Type B pancreatic cell (in vitro differentiated cells): ENCODE measurements around the gene VPREB1. TPM values are rescaled to one million over a fixed set of nuclear protein-coding genes. Genes with fewer than 3 reads are reported as not detected.
"Not testable (repeated sequence)": the region's sequence is repeated elsewhere in the genome, so short reads cannot be mapped to it uniquely, and the experiment has no call there.

ENCODE experiments used
- DNase-seq: peaks from one replicate; pipeline ENCODE4 v3.0.0; 2021; ENCODE audit warnings: mixed read lengths; ENCODE audit not compliant: unreplicated experiment; ENCODE audit errors: extremely low spot score
- H3K27ac Mint-ChIP-seq: 2 replicates; pipeline ENCODE4 v1.8.0; 2021; ENCODE audit warnings: mild to moderate bottlenecking, mixed read lengths
- H3K27me3 Mint-ChIP-seq: 2 replicates; pipeline ENCODE4 v1.8.0; 2021; ENCODE audit warnings: mixed read lengths
- H3K36me3 Mint-ChIP-seq: 2 replicates; pipeline ENCODE4 v1.8.0; 2021; ENCODE audit warnings: mixed read lengths
- H3K4me1 Mint-ChIP-seq: one replicate; pipeline ENCODE4 v1.8.0; 2021; ENCODE audit warnings: mixed read lengths; ENCODE audit not compliant: unreplicated experiment
- H3K4me3 Mint-ChIP-seq: 2 replicates; pipeline ENCODE4 v1.8.0; 2021; ENCODE audit warnings: mild to moderate bottlenecking, mixed read lengths
- H3K9me3 Mint-ChIP-seq: 2 replicates; pipeline ENCODE4 v1.8.0; 2021; ENCODE audit warnings: mixed read lengths
- CTCF ChIP-seq: fragments of 200-600 bp; sonication (generic); conservative IDR thresholded peaks from 2 replicates; pipeline ENCODE4 v1.5.0; 2021; ENCODE audit warnings: antibody characterized with exemption, mild to moderate bottlenecking
- total RNA-seq: library from RNA; stranded (reverse); gene quantifications from 2 replicates; pipeline ENCODE4 v1.2.1, GENCODE V29; 2021; ENCODE audit warnings: low replicate concordance

The VPREB1 gene
- total RNA-seq, 1 donor from 2014 or later = not detected

DNA sequence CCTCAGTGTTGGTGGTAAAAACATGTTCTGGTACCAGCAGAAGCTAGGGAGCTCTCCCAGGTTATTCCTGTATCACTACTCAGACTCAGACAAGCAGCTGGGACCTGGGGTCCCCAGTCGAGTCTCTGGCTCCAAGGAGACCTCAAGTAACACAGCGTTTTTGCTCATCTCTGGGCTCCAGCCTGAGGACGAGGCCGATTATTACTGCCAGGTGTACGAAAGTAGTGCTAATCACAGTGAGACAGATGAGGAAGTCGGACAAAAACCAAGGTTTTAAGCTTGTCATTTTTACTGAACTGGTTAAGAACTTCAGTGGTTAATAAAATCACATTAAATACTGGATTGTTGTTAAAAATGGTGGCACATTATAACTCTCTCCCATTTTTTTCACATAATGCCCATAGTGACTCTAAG, 42.6 kb upstream of the VPREB1 start:
- no peak for DNase-seq
- Mint-ChIP-seq H3K4me3 (no peak overlapping the region), H3K36me3 (no peaks in the 10 kb centered on the region), H3K27me3 (peaks cover 91% of the 10 kb centered on the region), H3K4me1 (no peaks in the 10 kb centered on the region), H3K9me3 (no peaks in the 10 kb centered on the region), H3K27ac (no peak overlapping the region)
- no peak for TF ChIP-seq CTCF

DNA sequence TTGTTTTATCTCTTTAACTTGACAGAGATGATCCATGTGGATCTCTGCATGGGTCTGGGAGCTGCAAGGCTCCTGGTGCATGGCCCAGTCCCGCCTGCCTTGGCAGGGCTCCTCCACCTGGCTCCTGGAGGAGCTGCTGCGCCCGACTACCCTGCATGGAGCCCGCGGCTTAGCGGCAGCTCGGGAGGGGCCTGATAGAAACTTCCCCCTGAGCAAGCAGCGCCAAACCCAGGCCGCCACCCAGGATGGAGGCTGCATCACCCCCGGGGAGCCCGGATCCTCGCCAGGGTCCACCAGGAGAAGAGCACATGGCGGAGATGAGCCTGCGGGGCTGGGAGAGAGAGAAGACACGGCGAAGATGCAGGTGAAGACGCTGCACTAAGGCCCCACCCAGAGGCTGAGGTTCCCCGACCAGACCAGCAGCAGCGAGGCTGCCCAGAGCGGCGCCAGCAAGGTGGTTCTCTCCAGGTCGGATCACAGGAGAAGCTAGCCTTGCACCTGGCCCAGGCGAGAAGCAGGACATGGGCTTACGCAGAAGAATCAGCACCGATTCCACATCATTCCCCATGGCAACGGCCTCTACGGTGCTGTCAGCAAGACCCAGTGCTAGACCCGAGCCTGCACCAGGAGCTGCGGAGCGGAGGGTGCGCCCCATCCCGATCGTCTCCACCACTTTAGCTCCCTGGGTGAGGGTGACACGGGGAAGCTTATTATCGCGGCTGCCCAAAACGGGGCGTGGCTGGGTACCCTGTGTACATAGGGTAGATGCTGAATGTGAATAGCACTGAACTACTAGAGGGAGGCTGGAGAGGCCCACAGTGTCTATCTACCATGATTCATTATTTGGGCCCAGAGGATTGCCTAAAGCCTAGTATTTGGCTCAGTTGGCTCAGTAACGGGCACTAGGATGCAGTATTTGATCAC, 41.3 kb upstream of the VPREB1 start:
- no peak for TF ChIP-seq CTCF
- no peak for DNase-seq
- H3K4me3 Mint-ChIP-seq = no peak overlapping the region
- H3K27me3 Mint-ChIP-seq = peaks cover 90% of the 10 kb centered on the region
- H3K27ac Mint-ChIP-seq = no peak overlapping the region
- no peaks in the 10 kb centered on the region for H3K9me3 Mint-ChIP-seq
- H3K36me3 Mint-ChIP-seq = no peaks in the 10 kb centered on the region
- H3K4me1 Mint-ChIP-seq = no peaks in the 10 kb centered on the region

DNA sequence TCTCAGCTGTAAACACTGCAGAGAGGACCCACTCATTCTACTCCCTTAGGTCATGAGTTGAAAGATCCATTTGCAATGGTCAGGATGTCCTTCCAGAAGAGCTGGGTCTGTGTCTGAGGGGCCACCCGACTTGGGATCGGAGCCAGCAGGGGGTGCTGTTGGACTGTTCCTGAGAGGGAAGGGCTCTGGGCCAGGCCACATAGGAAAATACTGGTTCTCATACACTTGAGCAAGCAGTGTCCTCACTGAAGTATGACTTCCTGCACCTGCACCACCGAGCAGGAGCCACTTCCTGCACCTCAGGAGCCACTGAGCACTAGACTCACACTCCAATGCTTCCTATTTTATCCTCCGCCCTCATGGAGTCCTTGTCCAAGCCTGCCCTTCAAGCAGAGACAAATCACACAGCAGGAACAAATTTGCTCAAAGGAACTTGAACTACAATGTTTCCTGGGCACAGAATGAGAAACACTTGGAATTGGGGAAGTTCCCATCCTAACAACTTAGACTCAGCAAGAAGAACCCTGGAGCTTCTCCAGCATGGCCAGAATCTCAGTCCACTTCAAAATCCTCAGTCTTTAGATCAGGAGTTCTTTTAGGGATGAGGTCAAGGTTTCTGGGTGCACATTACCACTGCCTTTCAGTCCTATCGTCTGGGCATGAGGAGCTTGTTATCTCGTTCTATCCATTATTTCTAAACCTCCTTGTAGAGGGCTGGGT, 36.6 kb upstream of the VPREB1 start:
- H3K4me1 Mint-ChIP-seq = no peaks in the 10 kb centered on the region

DNA sequence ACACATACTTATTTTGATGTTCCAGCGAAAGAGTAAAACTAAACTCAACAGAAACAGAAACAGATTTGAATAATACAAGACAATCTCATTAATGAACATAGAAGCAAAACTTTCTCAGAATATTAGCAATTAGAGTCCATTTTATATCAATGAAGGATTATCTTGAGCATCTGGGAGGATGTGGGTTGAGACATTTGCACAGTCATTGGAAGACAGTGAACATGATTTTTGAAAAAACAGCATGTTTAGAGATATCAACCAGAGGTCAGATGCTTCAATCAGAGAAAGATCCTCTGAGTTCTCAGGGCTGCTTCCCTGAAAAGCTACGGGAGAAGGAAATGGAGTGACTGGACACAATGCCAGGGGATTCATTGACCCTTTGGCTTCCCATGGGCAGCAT, 35.9 kb upstream of the VPREB1 start:
- Mint-ChIP-seq H3K9me3 (no peaks in the 10 kb centered on the region), H3K27ac (no peak overlapping the region), H3K4me1 (no peaks in the 10 kb centered on the region), H3K4me3 (no peak overlapping the region), H3K27me3 (peaks cover 82% of the 10 kb centered on the region), H3K36me3 (no peaks in the 10 kb centered on the region)
- DNase-seq = no peak
- TF ChIP-seq CTCF = no peak

More for the DNA sequence above, 36.6 kb upstream of the VPREB1 start:
- Mint-ChIP-seq H3K27ac (no peak overlapping the region), H3K36me3 (no peaks in the 10 kb centered on the region), H3K4me3 (no peak overlapping the region), H3K27me3 (peaks cover 82% of the 10 kb centered on the region), H3K9me3 (no peaks in the 10 kb centered on the region)
- TF ChIP-seq CTCF = peak; percentile 78
- no peak for DNase-seq

DNA sequence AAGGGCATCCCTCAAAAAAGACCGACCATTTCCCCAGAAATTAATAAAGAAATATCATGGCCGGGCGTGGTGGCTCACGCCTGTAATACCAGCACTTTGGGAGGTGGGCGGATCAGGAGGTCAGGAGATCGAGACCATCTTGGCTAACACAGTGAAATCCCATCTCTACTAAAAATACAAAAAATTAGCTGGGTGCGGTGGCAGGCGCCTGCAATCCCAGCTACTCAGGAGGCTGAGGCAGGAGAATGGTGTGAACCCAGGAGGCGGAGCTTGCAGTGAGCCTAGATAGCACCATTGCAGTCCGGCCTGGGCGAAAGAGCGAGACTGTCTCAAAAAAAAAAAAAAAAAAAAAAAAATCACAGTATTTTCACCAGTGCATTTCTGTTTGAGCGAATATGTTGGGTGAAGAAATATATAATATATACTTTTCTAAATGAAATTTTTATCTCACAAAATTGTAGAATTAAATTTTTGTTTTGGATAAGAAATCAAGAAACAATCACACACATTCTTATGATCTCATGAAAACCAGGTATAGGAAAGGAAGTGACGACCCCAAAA, 35.4 kb upstream of the VPREB1 start:
- H3K27me3 Mint-ChIP-seq = peaks cover 83% of the 10 kb centered on the region
- not testable (repeated sequence) for H3K9me3 Mint-ChIP-seq, H3K4me1 Mint-ChIP-seq, H3K4me3 Mint-ChIP-seq, DNase-seq, H3K36me3 Mint-ChIP-seq, H3K27ac Mint-ChIP-seq

DNA sequence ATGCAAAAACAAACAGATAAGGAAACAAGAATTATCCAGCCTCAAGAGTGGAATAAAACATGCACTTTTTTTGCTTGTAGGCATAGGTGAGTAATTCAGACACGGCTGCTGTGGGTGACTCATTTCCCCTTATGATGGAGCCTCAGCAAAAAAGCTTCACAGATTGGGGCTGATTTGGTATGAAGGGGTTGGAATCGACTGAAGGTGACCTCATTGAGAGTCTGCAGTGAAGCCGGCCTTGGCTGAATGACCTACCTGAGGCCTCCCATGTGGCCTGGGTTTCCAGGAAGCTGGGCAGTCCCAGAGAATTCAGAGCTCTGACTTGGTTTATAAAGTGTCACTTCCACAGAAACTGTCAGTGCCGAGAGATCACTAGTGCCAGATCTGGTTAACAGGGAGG, 34.2 kb upstream of the VPREB1 start:
- TF ChIP-seq CTCF = no peak
- Mint-ChIP-seq H3K27me3 (peaks cover 82% of the 10 kb centered on the region), H3K9me3 (no peaks in the 10 kb centered on the region), H3K27ac (no peak overlapping the region), H3K4me1 (no peaks in the 10 kb centered on the region), H3K4me3 (no peak overlapping the region), H3K36me3 (no peaks in the 10 kb centered on the region)
- DNase-seq = no peak
